ENCODE measurements around the gene ATP8B4.

ATP8B4 gene

DNA sequence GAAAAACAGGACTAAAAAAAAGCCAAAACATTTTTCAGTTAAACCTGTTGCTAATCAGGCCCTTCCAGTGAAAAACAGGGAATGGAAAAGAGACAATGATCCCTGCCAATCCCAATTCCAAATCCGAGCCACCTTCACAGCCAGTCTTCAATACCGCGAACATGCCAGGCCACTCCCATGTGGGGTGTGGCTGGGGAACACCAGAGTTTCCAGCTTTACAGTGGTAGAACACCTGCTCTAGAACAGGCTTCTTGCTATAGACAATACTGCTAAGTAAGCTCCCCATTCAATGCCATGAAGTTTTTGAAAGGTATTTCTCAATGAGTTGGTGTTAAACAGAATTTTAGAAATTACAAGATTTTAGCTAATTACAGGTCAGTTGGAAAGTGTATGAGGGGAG lies 228.3 kb downstream of the ATP8B4 start:
- DNase-seq (ENCODE audit: low read depth), result no peak

DNA sequence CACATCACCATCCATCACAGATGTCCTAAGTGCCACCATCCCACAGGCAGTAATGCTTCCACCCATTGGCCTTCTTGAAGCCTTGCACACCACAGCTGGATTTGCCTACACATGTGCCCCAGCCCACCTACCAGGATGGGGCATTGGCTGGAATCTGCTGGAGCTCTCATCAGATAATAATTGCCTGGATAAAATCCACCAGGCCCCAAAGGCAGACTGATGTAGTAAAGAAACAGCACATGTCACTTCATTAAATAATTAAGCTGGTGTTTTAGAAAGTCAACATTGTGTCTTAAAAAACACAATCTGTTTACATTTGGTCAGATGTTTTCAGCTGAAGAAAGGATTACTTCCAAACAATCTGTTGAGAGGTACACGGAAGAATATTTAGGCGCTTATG lies 229.5 kb downstream of the ATP8B4 start:
- no peak for DNase-seq (ENCODE audit: low read depth)

- no peak for DNase-seq (ENCODE audit: low read depth)
Observed at GRCh38 chr15:49888734-49889133, 230.3 kb downstream of the ATP8B4 start.

DNA sequence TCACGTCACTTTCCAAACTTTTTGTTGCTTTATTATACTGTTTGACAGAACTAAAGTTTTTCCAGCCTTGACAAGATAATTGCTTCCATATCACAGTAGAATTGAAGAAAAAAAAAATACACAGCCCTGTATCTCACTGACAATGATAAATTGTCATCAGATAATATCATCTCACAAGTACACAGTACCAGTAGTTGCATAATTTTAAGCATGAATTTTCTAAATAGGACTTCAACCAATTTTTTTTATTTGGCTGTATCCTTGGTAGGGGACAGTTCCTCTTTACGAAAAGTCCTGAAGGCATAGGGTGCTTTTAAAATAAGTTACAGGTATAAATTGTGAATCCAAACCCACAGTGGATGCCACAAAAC lies 230.7 kb downstream of the ATP8B4 start:
- no peak for DNase-seq (ENCODE audit: low read depth)

DNA sequence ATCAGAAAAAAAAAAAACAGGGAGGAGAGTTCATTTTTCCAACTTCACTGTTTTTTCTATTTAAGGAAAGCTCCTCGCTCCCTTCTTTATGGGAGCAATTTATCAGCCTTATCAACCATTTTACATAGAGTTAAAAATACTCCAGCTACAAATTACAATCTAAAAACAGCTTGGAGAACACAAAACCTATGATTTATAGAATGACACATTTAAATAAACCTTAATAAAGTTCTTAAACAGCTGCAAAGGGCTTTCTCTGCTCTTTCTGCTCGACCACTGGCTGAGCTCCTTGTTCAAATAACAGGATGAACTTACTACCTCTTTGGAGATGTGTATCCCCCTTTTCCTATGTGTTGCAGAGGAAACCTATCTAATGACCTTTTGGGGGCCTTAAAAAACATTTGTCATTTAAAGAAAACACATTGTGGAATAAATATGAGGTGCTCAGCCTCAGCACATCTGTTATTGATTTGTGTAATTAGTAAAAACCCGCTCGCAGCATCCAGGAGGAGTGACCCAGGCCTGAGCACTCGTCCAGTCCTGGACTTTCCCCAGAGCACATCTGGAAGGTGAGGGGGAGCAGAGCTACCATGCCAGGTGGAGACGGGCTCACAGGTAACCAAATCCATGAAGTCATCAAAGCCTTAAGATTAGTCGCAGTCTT lies 231.2 kb downstream of the ATP8B4 start:
- no peak for DNase-seq (ENCODE audit: low read depth)

GRCh38 chr15:49883121-49883520 lies 235.9 kb downstream of the ATP8B4 start:
- DNase-seq (ENCODE audit: low read depth), result no peak

DNA sequence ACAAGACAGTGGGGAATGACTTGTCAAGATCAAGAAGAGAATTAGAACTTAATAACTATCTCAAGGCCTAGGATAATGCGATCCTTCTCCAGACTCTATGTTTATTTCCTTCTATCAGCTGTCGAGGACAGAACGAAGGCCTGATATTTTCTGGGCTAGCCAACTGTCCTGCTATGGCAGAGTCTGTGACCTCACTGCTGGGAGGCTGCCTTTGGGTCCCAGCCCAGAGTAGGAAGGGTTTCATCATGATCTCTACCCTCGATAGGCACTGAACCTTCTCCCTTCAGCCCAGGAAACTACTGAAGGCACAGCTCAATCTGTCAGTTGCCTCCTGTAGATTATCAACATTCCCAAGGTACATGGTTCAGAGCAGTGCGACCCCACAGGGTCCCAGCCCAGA lies 237.2 kb downstream of the ATP8B4 start:
- no peak for DNase-seq (ENCODE audit: low read depth)

DNA sequence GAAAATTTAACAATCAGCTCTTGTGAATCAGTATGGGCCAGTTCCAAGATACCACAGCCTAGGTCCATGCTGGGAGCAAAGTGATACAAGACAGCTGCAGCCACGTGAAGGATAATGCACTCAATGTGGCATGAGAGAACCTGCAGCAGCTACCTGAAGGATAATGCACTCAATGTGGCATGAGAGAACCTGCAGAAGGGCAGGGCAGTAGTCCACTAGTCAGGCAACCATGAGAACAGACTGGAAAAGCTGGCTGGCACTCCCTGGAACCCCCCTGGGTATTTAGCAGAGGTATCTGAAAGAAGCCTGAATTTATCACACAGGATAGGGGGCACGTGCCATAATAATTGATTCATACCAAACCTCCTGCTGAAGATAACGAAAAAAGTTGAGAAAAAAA lies 237.6 kb downstream of the ATP8B4 start:
- no peak for DNase-seq (ENCODE audit: low read depth)

DNA sequence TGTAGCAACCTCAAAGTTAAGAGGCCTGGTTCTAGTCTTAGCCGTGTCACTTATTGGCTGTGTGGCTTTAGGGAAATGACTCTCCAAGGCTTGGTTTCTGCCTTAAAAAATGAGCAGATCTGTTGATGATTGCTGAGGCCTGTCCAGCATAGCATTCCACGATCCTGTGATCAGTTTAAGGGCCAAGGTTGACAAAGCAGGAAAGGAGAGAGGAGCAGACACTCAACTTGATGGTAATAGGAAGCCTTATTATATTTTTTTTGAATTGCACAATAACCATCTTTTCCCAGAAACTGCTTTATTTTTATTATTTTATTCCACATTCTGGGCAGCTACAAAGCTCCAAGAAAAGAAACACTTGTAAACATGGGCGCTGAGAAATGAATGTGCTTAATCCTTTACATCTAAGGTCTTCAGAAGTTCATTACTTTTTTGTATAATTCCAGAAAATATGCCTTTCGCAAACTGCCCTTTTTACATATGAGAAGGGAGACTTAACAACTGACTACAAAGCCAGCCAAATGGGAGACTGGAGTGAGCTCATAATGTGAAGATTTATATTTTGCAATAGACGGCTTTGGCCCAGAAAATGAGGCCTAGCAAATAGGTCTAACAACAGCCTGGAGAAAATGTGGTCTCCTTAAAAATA lies 241.0 kb downstream of the ATP8B4 start:
- no peak for DNase-seq (ENCODE audit: low read depth)

DNA sequence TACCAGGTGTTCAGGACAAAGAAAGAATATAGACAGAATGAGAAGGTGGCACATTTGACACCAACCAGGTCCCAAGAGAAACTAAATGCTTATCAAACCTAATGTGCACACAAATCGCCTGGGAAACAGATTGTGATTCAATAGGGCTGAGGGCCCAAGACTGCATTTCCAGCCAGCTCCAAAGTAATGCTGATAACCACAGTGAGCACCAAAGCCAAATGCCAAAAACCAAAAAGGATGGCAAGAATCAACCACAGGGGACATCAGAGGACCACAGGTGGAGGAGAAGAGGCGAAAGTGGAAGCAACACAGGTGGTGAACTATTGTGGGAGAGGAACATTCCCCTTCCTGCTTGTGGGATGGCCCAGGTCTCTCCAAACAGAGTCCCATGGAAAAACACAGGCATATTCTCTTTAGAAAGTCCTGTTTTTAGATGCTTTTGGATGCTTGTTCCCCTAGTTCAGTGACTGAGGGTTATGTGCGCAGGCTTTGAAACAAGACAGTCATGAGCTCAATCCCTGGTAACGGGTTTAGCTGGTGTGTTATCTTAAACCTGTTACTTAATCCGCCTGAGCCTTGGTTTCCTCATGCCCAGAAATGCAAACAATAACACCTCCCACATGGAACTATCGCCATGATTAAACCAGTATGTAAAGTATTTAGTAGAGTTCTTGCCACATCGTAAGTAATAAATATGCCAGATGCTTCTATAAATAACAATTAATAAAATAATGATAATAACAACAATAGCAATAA lies 241.7 kb downstream of the ATP8B4 start:
- DNase-seq (ENCODE audit: low read depth), result no peak

- DNase-seq (ENCODE audit: low read depth), result no peak
Observed at GRCh38 chr15:49876401-49877038, 242.5 kb downstream of the ATP8B4 start.

DNA sequence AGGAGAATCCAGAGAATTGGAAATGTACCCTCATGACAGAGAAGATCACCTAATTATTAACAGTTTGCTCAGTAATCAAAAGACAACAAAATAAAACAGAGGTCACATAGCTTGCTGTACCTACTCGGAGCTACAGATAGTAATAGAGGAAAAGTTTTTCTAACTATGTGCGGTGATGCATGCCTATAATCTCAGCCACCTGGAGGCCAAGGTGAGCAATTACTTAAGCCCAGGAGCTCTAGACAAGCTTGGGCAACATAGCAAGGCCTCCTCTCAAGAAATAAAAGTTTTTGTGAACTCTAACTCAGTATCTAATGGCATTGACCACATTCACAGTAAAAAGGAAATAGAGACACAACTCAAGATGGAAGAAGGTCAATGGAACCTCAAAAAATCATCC lies 243.6 kb downstream of the ATP8B4 start:
- no peak for DNase-seq (ENCODE audit: low read depth)

DNA sequence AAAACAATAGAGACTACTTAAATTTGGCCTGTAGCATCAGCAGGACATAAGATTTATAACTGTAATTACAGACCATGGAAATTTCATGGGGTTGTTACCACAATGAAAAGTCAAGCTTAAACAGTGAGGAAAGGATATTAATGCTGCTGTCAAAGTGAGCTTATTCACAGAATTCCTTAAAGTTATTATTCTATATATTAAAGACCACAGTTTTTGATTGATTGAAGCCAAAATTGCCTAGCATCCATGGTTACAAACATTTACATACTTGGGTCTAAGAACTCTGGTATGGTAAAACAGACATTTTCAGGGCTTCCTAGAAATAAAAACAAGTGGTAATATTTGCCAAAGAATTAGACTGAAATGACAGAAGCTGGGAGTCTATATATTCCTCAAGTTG lies 248.6 kb downstream of the ATP8B4 start:
- DNase-seq (ENCODE audit: low read depth), result no peak

- no peak for DNase-seq (ENCODE audit: low read depth)
Observed at GRCh38 chr15:49868348-49868747, 250.7 kb downstream of the ATP8B4 start.

- DNase-seq (ENCODE audit: low read depth), result no peak
Observed at GRCh38 chr15:49865925-49866757, 252.9 kb downstream of the ATP8B4 start.

DNA sequence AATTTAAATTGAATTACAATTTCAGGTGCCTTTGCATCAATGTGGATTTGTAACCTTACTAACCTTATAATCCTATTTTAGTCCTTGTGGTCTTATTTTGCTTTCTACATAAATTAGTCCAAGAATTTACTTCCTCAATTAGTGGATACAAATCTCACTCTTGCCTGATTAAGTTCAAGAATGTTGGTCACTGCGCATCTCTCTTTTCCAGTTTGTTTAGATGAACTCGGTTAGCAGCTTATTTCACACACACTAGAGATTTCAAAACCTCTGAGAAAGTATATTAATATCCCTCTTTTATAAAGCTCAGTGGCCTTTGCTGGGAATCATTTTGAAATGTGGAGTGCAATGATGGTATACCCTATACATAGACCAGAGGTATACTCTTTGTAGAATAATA lies 254.8 kb downstream of the ATP8B4 start:
- DNase-seq (ENCODE audit: low read depth), result no peak

DNA sequence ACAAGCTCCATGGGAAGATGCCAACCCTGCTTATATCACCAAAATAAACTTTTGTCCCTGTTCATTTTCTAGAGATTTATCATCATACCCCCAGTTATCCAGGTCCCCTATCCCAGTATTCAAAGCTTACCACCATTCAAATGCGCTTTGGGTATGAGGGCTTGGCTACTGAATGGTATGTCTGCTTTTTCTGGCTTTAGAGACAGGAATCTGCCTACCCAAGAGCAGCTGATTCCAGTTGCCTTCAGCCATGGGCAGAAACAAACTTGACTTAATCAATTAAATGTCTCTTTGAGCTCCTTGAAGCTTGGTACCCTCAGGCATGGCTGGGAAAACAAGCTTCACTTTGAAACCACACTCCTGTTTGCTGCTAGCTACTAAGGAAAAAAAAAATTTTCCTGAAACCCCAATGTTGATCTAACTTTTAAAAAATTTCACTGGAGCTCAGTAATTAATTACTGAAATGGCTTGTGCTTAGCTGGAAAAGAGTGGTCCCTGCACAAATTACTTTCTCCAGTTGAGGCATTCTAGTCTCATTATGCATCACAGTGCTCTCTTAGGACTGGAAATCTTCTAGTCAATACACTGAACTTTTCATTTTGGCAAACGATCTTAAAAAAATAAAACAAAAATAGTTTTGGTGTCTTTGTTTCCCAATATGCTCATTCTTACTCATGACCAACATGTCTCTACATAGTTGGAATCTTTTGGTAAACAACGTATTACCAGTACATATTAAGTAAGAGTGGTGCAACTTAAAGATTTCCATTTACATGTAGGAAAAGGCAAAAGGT lies 255.4 kb downstream of the ATP8B4 start:
- no peak for DNase-seq (ENCODE audit: low read depth)

GRCh38 chr15:49860101-49860500 lies 258.9 kb downstream of the ATP8B4 start:
- no peak for DNase-seq (ENCODE audit: low read depth)

DNA sequence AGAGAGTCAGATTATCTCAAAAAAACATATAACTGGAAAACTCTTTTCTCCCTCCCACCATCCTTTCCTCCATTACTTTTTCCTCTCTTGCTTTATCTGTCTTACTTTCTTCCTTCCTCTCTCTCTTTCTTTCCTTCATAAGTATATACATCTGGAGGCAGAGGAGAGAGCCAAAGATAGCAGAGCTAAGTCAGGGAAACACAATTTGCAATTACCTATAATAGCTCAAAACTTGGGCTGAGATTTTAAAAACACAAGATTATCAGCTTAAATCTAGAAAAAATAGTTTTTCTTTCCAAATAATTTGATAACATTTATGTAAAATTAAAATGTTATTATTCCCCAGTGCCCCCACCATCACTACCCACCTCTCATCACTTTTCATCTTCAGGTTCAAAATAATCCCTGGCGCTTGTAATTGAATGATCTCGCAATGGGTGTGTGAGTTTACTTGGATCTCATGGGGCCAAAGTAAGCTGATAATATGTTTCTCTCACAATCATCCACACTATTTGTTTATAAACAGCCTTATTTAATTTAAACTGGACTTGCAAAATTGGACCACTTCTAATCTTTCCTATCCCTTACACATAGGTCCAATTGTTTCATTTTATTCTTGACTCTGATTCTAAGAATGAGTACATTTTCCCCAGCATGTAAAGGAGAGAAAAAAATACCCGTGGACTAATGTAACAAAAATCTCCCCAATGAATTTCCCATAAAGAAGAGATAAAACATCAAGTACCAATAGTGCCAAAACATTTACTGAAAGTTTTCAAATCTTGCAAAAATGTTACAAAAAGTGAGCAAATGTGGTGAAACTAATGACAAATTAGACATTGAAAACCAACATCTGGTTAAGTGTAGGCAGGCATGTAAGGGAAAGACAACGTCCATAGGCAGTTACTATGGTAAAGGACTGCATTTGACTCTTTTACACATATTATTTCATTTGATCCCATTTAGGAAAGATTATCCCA lies 261.2 kb downstream of the ATP8B4 start:
- DNase-seq (ENCODE audit: low read depth), result no peak
